HEK293T (cell line): Measurements from ENCODE around the gene DNAH14.

Source experiments
- BHLHE40 ChIP-seq: fragments of 450-650 bp; IDR thresholded peaks from 2 replicates; pipeline ENCODE4 v1.6.1; 2016; ENCODE audit warnings: mild to moderate bottlenecking, moderate library complexity, borderline replicate concordance
- ELF4 ChIP-seq: fragments of 450-650 bp; IDR thresholded peaks from 2 replicates; pipeline ENCODE4 v1.6.1; 2017; ENCODE audit warnings: antibody characterized with exemption
- FOXK2 ChIP-seq: fragments of 450-650 bp; IDR thresholded peaks from 2 replicates; pipeline ENCODE4 v1.6.1; 2016; ENCODE audit warnings: mild to moderate bottlenecking
- FOXM1 ChIP-seq: fragments of 450-650 bp; IDR thresholded peaks from 2 replicates; pipeline ENCODE4 v1.6.1; 2017; ENCODE audit warnings: mild to moderate bottlenecking, borderline replicate concordance
- NFRKB ChIP-seq: fragments of 450-650 bp; IDR thresholded peaks from 2 replicates; pipeline ENCODE4 v1.6.1; 2016; ENCODE audit warnings: mild to moderate bottlenecking, moderate library complexity
- PKNOX1 ChIP-seq: fragments of 450-650 bp; IDR thresholded peaks from 2 replicates; pipeline ENCODE4 v1.6.1; 2016
- SP1 ChIP-seq: fragments of 450-650 bp; IDR thresholded peaks from 2 replicates; pipeline ENCODE4 v1.6.1; 2017
- TARDBP ChIP-seq: fragments of 450-650 bp; IDR thresholded peaks from 2 replicates; pipeline ENCODE4 v1.6.1; 2016
- ZNF384 ChIP-seq: fragments of 450-650 bp; IDR thresholded peaks from 2 replicates; pipeline ENCODE4 v1.6.1; 2016

GRCh38 chr1:225201447-225201846 lies 272.0 kb downstream of the DNAH14 start:
- TF ChIP-seq SP1: no peak
- no peak for TF ChIP-seq ELF4
- TF ChIP-seq TARDBP: no peak
- no peak for TF ChIP-seq NFRKB
- no peak for TF ChIP-seq ZNF384
- TF ChIP-seq PKNOX1: no peak
- no peak for TF ChIP-seq FOXM1
- TF ChIP-seq BHLHE40: no peak
- no peak for TF ChIP-seq FOXK2
